Neural progenitor cell (in vitro differentiated cells): ENCODE data around the gene HNRNPK.

Experiments
- CTCF ChIP-seq: fragments of 200-600 bp; sonication (generic); IDR thresholded peaks from 2 replicates; pipeline ENCODE4 v1.5.1; 2017; ENCODE audit warnings: antibody characterized with exemption, mild to moderate bottlenecking
- EZH2phosphoT487 ChIP-seq: fragments of 200-600 bp; sonication (generic); IDR thresholded peaks from 2 replicates; pipeline ENCODE4 v1.6.1; 2017; ENCODE audit warnings: antibody characterized with exemption

GRCh38 chr9:83920469-83920926 lies 59.5 kb downstream of the HNRNPK start:
- TF ChIP-seq CTCF (no peak), EZH2phosphoT487 (no peak)
